Measurements from ENCODE around the gene ZNF628.
A peak's percentile ranks its signal among the peaks of the same experiment; 100 is the strongest.

- TF ChIP-seq CTCF (conservative IDR thresholded peaks at IDR 0.05) (peak; percentile 95), ZFX (IDR thresholded peaks at IDR 0.05) (no peak)
Observed at GRCh38 chr19:55503502-55504251, 27.3 kb downstream of the ZNF628 start.
